Astrocyte (in vitro differentiated cells and primary cell): ENCODE results near the gene PLIN5. TPM values are rescaled to one million over a fixed set of nuclear protein-coding genes. Genes with fewer than 3 reads are reported as not detected.

Experiments used
- DNase-seq: peaks from one replicate; pipeline ENCODE4 v3.0.0-alpha.2; 2010; ENCODE audit warnings: low read depth
- FAIRE-seq: peaks from 2 replicates; lab custom pipeline; 2011; peaks lifted over from hg19 to GRCh38; lab: Jason Lieb, UNC
- H2AFZ ChIP-seq: 2 replicates; pipeline ENCODE4 v1.6.0; 2012; ENCODE audit warnings: low read depth, low read length, inconsistent platforms
- H3K27ac ChIP-seq: 2 replicates; pipeline ENCODE4 v1.5.1; 2011; ENCODE audit warnings: low read depth, low read length, inconsistent platforms
- H3K27me3 ChIP-seq: 2 replicates; pipeline ENCODE4 v1.6.0; 2011; ENCODE audit warnings: low read length, inconsistent platforms; ENCODE audit not compliant: insufficient read depth
- H3K36me3 ChIP-seq: 2 replicates; pipeline ENCODE4 v1.5.1; 2011; ENCODE audit warnings: low read length, inconsistent platforms; ENCODE audit not compliant: insufficient read depth
- H3K4me1 ChIP-seq: 2 replicates; pipeline ENCODE4 v1.5.1; 2011; ENCODE audit warnings: low read length, inconsistent platforms; ENCODE audit not compliant: insufficient read depth
- H3K4me2 ChIP-seq: 2 replicates; pipeline ENCODE4 v1.6.0; 2012; ENCODE audit warnings: low read length, inconsistent platforms
- H3K4me3 ChIP-seq: 2 replicates; pipeline ENCODE4 v1.5.1; 2011; ENCODE audit warnings: low read depth, mild to moderate bottlenecking, low read length, inconsistent platforms; ENCODE audit not compliant: insufficient read depth
- H3K79me2 ChIP-seq: 2 replicates; pipeline ENCODE4 v1.6.0; 2012; ENCODE audit warnings: mild to moderate bottlenecking, low read length, inconsistent platforms; ENCODE audit not compliant: insufficient read depth
- H3K9ac ChIP-seq: 2 replicates; pipeline ENCODE4 v1.6.0; 2012; ENCODE audit warnings: mild to moderate bottlenecking, low read length, inconsistent platforms
- H3K9me3 ChIP-seq: 2 replicates; pipeline ENCODE4 v1.5.1; 2012; ENCODE audit warnings: low read depth, mild to moderate bottlenecking, low read length, inconsistent platforms; ENCODE audit not compliant: insufficient read depth
- H4K20me1 ChIP-seq: 2 replicates; pipeline ENCODE4 v1.6.0; 2012; ENCODE audit warnings: low read length, inconsistent platforms; ENCODE audit not compliant: insufficient read depth
- H3K27ac Mint-ChIP-seq: one replicate; pipeline ENCODE4 v1.8.0; 2021; ENCODE audit warnings: mild to moderate bottlenecking, mixed read lengths; ENCODE audit not compliant: unreplicated experiment
- H3K27me3 Mint-ChIP-seq: one replicate; pipeline ENCODE4 v1.8.0; 2021; ENCODE audit warnings: low read depth, mixed read lengths; ENCODE audit not compliant: unreplicated experiment
- H3K36me3 Mint-ChIP-seq: one replicate; pipeline ENCODE4 v1.8.0; 2021; ENCODE audit warnings: low read depth, mixed read lengths; ENCODE audit not compliant: unreplicated experiment
- H3K4me1 Mint-ChIP-seq: one replicate; pipeline ENCODE4 v1.8.0; 2021; ENCODE audit warnings: low read depth, mixed read lengths; ENCODE audit not compliant: unreplicated experiment
- H3K4me3 Mint-ChIP-seq: one replicate; pipeline ENCODE4 v1.8.0; 2021; ENCODE audit warnings: mild to moderate bottlenecking, moderate library complexity, mixed read lengths; ENCODE audit not compliant: unreplicated experiment
- H3K9me3 Mint-ChIP-seq: one replicate; pipeline ENCODE4 v1.8.0; 2021; ENCODE audit warnings: mild to moderate bottlenecking, mixed read lengths; ENCODE audit not compliant: unreplicated experiment
- CTCF ChIP-seq: IDR thresholded peaks from 2 replicates; pipeline ENCODE4 v1.5.1; 2011; ENCODE audit warnings: low read depth, mild to moderate bottlenecking, inconsistent platforms, low read length, moderate library complexity; ENCODE audit not compliant: insufficient read depth
- EZH2 ChIP-seq: IDR thresholded peaks from 2 replicates; pipeline ENCODE4 v1.6.1; 2012; ENCODE audit warnings: mild to moderate bottlenecking, low read length, inconsistent platforms; ENCODE audit not compliant: insufficient read depth
- total RNA-seq: library from RNA; stranded (reverse); gene quantifications from 2 replicates; pipeline ENCODE4 v1.2.1, GENCODE V29; 2021

PLIN5 gene
- total RNA-seq, 1 donor from 2014 or later: not detected

GRCh38 chr19:4515732-4516131, 19.3 kb downstream of the PLIN5 start:
- Mint-ChIP-seq H3K4me1 (no peaks in the 10 kb centered on the region), H3K27ac (no peak overlapping the region), H3K9me3 (peaks cover 3% of the 10 kb centered on the region), H3K36me3 (no peaks in the 10 kb centered on the region), H3K4me3 (no peak overlapping the region), H3K27me3 (peaks cover 24% of the 10 kb centered on the region)
- Histone ChIP-seq H3K27me3 (no peaks in the 10 kb centered on the region), H2AFZ (no peak overlapping the region), H3K4me3 (no peak overlapping the region), H4K20me1 (no peaks in the 10 kb centered on the region), H3K9me3 (no peaks in the 10 kb centered on the region), H3K4me1 (no peaks in the 10 kb centered on the region), H3K4me2 (no peak overlapping the region), H3K79me2 (no peaks in the 10 kb centered on the region), H3K9ac (no peak overlapping the region), H3K36me3 (no peaks in the 10 kb centered on the region), H3K27ac (no peak overlapping the region)
- TF ChIP-seq EZH2: no peak
- TF ChIP-seq CTCF: no peak
- FAIRE-seq (no peak), DNase-seq (no peak)

GRCh38 chr19:4513248-4513647, 21.8 kb downstream of the PLIN5 start:
- Histone ChIP-seq H3K36me3 (no peaks in the 10 kb centered on the region), H3K79me2 (no peaks in the 10 kb centered on the region), H4K20me1 (no peaks in the 10 kb centered on the region), H2AFZ (no peak overlapping the region), H3K4me3 (no peak overlapping the region), H3K4me2 (no peak overlapping the region), H3K4me1 (no peaks in the 10 kb centered on the region), H3K9me3 (no peaks in the 10 kb centered on the region), H3K9ac (no peak overlapping the region), H3K27ac (no peak overlapping the region), H3K27me3 (no peaks in the 10 kb centered on the region)
- no peak for DNase-seq
- no peak for FAIRE-seq
- Mint-ChIP-seq H3K27me3 (peaks cover 18% of the 10 kb centered on the region), H3K9me3 (no peaks in the 10 kb centered on the region), H3K36me3 (no peaks in the 10 kb centered on the region), H3K27ac (no peak overlapping the region), H3K4me1 (no peaks in the 10 kb centered on the region), H3K4me3 (no peak overlapping the region)
- TF ChIP-seq CTCF (no peak), EZH2 (no peak)

GRCh38 chr19:4512070-4512469, 23.0 kb downstream of the PLIN5 start:
- H3K27me3 ChIP-seq: no peaks in the 10 kb centered on the region
- H3K9me3 Mint-ChIP-seq: no peaks in the 10 kb centered on the region
- H2AFZ ChIP-seq: no peak overlapping the region
- no peaks in the 10 kb centered on the region for H4K20me1 ChIP-seq
- no peak overlapping the region for H3K4me3 ChIP-seq
- H3K27ac Mint-ChIP-seq: no peak overlapping the region
- H3K79me2 ChIP-seq: no peaks in the 10 kb centered on the region
- FAIRE-seq (no peak), DNase-seq (no peak)
- H3K4me1 Mint-ChIP-seq: no peaks in the 10 kb centered on the region
- no peaks in the 10 kb centered on the region for H3K36me3 ChIP-seq
- TF ChIP-seq EZH2: no peak
- TF ChIP-seq CTCF: no peak
- H3K9me3 ChIP-seq: no peaks in the 10 kb centered on the region
- H3K9ac ChIP-seq: no peak overlapping the region
- no peak overlapping the region for H3K27ac ChIP-seq
- H3K36me3 Mint-ChIP-seq: no peaks in the 10 kb centered on the region
- H3K4me2 ChIP-seq: no peak overlapping the region
- H3K27me3 Mint-ChIP-seq: peaks cover 18% of the 10 kb centered on the region
- H3K4me3 Mint-ChIP-seq: no peak overlapping the region
- H3K4me1 ChIP-seq: peaks cover 2% of the 10 kb centered on the region
